Measurements from ENCODE around the gene ORC6. TPM values are rescaled to one million over a fixed set of nuclear protein-coding genes. Genes with fewer than 3 reads are reported as not detected.
A peak's percentile ranks its signal among the peaks of the same experiment; 100 is the strongest.

Gene ORC6
- total RNA-seq, 4 donors from 2014 or later, result 0.60 to 4.9 (median 2.7) TPM; not detected in 1

GRCh38 chr16:46702030-46702429, 12.6 kb downstream of the ORC6 start:
- H3K9me3 ChIP-seq, result no peaks in the 10 kb centered on the region
- H3K4me3 ChIP-seq, result no peak overlapping the region
- intact Hi-C loops (cut with DNase I; ENCODE audit: low total_unique reads) (no loop called here), in situ Hi-C loops (cut with MboI; ENCODE audit: low pct_ligation_motif_present in 1 of 4, low pct_unique_long_range_greater_than_20kb in 1 of 4, low sequenced_read_pairs in 3 of 4) (no loop called here)
- H3K36me3 ChIP-seq, result no peaks in the 10 kb centered on the region
- TF ChIP-seq CTCF (IDR thresholded peaks at IDR 0.05), result no peak
- no peak for TF ChIP-seq EP300 (IDR thresholded peaks at IDR 0.05; ENCODE audit: low read depth)
- TF ChIP-seq POLR2A (IDR thresholded peaks at IDR 0.05), result no peak
- no peak for TF ChIP-seq POLR2AphosphoS5 (IDR thresholded peaks at IDR 0.05)
- no peak overlapping the region for H3K27ac ChIP-seq
- 78 to 80% methylated on average over 2 of the region's 2 CpGs for WGBS, 2 donors (ENCODE audit: low coverage in 1 of 2)
- no peaks in the 10 kb centered on the region for H3K4me1 ChIP-seq
- DNase-seq, result no peak
- H3K27me3 ChIP-seq, result no peaks in the 10 kb centered on the region

GRCh38 chr16:46706642-46707041, 17.2 kb downstream of the ORC6 start:
- in situ Hi-C loops (cut with MboI; ENCODE audit: low pct_ligation_motif_present in 1 of 4, low pct_unique_long_range_greater_than_20kb in 1 of 4, low sequenced_read_pairs in 3 of 4) (no loop called here), intact Hi-C loops (cut with DNase I; ENCODE audit: low total_unique reads) (no loop called here)
- Histone ChIP-seq H3K4me3 (no peak overlapping the region), H3K9me3 (no peaks in the 10 kb centered on the region), H3K36me3 (no peaks in the 10 kb centered on the region), H3K27ac (no peak overlapping the region), H3K27me3 (no peaks in the 10 kb centered on the region), H3K4me1 (no peaks in the 10 kb centered on the region)
- no peak for DNase-seq
- TF ChIP-seq EP300 (IDR thresholded peaks at IDR 0.05; ENCODE audit: low read depth) (no peak), POLR2A (IDR thresholded peaks at IDR 0.05) (no peak), POLR2AphosphoS5 (IDR thresholded peaks at IDR 0.05) (no peak), CTCF (IDR thresholded peaks at IDR 0.05) (no peak)
- WGBS, 2 donors (ENCODE audit: low coverage in 1 of 2), result 0% methylated on average over 1 of the region's 1 CpG; no CpG with 5 or more reads in 1 of the 2 donors

- whole genome bisulfite sequencing, 2 donors (ENCODE audit: low coverage in 1 of 2), result 46 to 52% methylated on average over 2 to 3 of the region's 3 CpGs
- Histone ChIP-seq H3K4me3 (no peak overlapping the region), H3K36me3 (no peaks in the 10 kb centered on the region), H3K27me3 (no peaks in the 10 kb centered on the region), H3K4me1 (no peaks in the 10 kb centered on the region), H3K9me3 (no peaks in the 10 kb centered on the region), H3K27ac (no peak overlapping the region)
- DNase-seq, result no peak
- intact Hi-C loops (cut with DNase I; ENCODE audit: low total_unique reads), result no loop called here
- in situ Hi-C loops (cut with MboI; ENCODE audit: low pct_ligation_motif_present in 1 of 4, low pct_unique_long_range_greater_than_20kb in 1 of 4, low sequenced_read_pairs in 3 of 4), result no loop called here
- TF ChIP-seq CTCF (IDR thresholded peaks at IDR 0.05) (no peak), EP300 (IDR thresholded peaks at IDR 0.05; ENCODE audit: low read depth) (no peak), POLR2A (IDR thresholded peaks at IDR 0.05) (no peak), POLR2AphosphoS5 (IDR thresholded peaks at IDR 0.05) (no peak)
Measured at GRCh38 chr16:46709469-46710005, 20.1 kb downstream of the ORC6 start.

- H3K36me3 ChIP-seq, result no peaks in the 10 kb centered on the region
- no peaks in the 10 kb centered on the region for H3K4me1 ChIP-seq
- TF ChIP-seq CTCF (IDR thresholded peaks at IDR 0.05) (no peak), EP300 (IDR thresholded peaks at IDR 0.05; ENCODE audit: low read depth) (no peak), POLR2A (IDR thresholded peaks at IDR 0.05) (no peak), POLR2AphosphoS5 (IDR thresholded peaks at IDR 0.05) (no peak)
- H3K4me3 ChIP-seq, result no peak overlapping the region
- peak; percentile 17 for DNase-seq
- H3K9me3 ChIP-seq, result no peaks in the 10 kb centered on the region
- 86 to 95% methylated on average over 2 to 10 of the region's 10 CpGs for WGBS, 2 donors (ENCODE audit: low coverage in 1 of 2)
- no peaks in the 10 kb centered on the region for H3K27me3 ChIP-seq
- no peak overlapping the region for H3K27ac ChIP-seq
- intact Hi-C loops (cut with DNase I; ENCODE audit: low total_unique reads) (no loop called here), in situ Hi-C loops (cut with MboI; ENCODE audit: low pct_ligation_motif_present in 1 of 4, low pct_unique_long_range_greater_than_20kb in 1 of 4, low sequenced_read_pairs in 3 of 4) (no loop called here)
Measured at GRCh38 chr16:46711106-46712058, 21.9 kb downstream of the ORC6 start.
